Large intestine (tissue), 12 donors: ENCODE data around the gene BUB3. TPM values are rescaled to one million over a fixed set of nuclear protein-coding genes. Genes with fewer than 3 reads are reported as not detected.

Experiments used
- DNase-seq, 2 donors: peaks; one replicate each; pipeline versions ENCODE4 v3.0.0 to v3.0.0-alpha.2; 2013
- H3K27ac ChIP-seq: one replicate; pipeline ENCODE4 v1.5.1; 2013; ENCODE audit warnings: low read length
- H3K27me3 ChIP-seq: 2 replicates; pipeline ENCODE4 v1.6.1; 2013; ENCODE audit warnings: low read length; ENCODE audit not compliant: control insufficient read depth, insufficient read depth
- H3K36me3 ChIP-seq: 2 replicates; pipeline ENCODE4 v1.6.1; 2013; ENCODE audit warnings: low read length; ENCODE audit not compliant: control insufficient read depth, insufficient read depth
- H3K4me1 ChIP-seq: one replicate; pipeline ENCODE4 v1.6.1; 2013; ENCODE audit warnings: low read length; ENCODE audit not compliant: control insufficient read depth, insufficient read depth
- H3K4me3 ChIP-seq: one replicate; pipeline ENCODE4 v1.5.1; 2013; ENCODE audit warnings: low read length
- H3K9me3 ChIP-seq: one replicate; pipeline ENCODE4 v1.6.1; 2013; ENCODE audit warnings: mild to moderate bottlenecking, low read depth, low read length, moderate library complexity; ENCODE audit not compliant: control insufficient read depth
- WGBS: methylation state at CpG from one replicate; pipeline ENCODE4 v1.1.5; 2013; ENCODE audit warnings: low lambda C conversion rate; ENCODE audit not compliant: insufficient coverage; 5-methylcytosine and 5-hydroxymethylcytosine counted together
- long read RNA-seq, 11 donors: transcript quantifications; one replicate each; lab custom pipeline, GENCODE V29; 2026
- polyA plus RNA-seq: library from polyadenylated mRNA; unstranded; fragments of 120-200 nt; gene quantifications from one replicate; pipeline ENCODE4 v1.2.1, GENCODE V29; 2013

Gene BUB3
- 95.2 TPM for polyA plus RNA-seq
- long read RNA-seq, donor 1, full-length matches to known transcripts: 17 of 50 reads
- long read RNA-seq, donor 1, partial matches to known transcripts: 33 of 50 reads
- long read RNA-seq, donor 1, other reads (novel, unspliced or antisense): 0 of 50 reads
- long read RNA-seq, donor 2, full-length matches to known transcripts: 37 of 112 reads
- long read RNA-seq, donor 2, partial matches to known transcripts: 75 of 112 reads
- long read RNA-seq, donor 2, other reads (novel, unspliced or antisense): 0 of 112 reads
- long read RNA-seq, donor 3: 0 reads
- long read RNA-seq, donor 4, full-length matches to known transcripts: 3 of 3 reads
- long read RNA-seq, donor 4, partial matches to known transcripts: 0 of 3 reads
- long read RNA-seq, donor 4, other reads (novel, unspliced or antisense): 0 of 3 reads
- long read RNA-seq, donor 5, full-length matches to known transcripts: 18 of 32 reads
- long read RNA-seq, donor 5, partial matches to known transcripts: 14 of 32 reads
- long read RNA-seq, donor 5, other reads (novel, unspliced or antisense): 0 of 32 reads
- long read RNA-seq, donor 6, full-length matches to known transcripts: 33 of 53 reads
- long read RNA-seq, donor 6, partial matches to known transcripts: 20 of 53 reads
- long read RNA-seq, donor 6, other reads (novel, unspliced or antisense): 0 of 53 reads
- long read RNA-seq, donor 7, full-length matches to known transcripts: 16 of 53 reads
- long read RNA-seq, donor 7, partial matches to known transcripts: 37 of 53 reads
- long read RNA-seq, donor 7, other reads (novel, unspliced or antisense): 0 of 53 reads
- long read RNA-seq, donor 8, full-length matches to known transcripts: 40 of 71 reads
- long read RNA-seq, donor 8, partial matches to known transcripts: 31 of 71 reads
- long read RNA-seq, donor 8, other reads (novel, unspliced or antisense): 0 of 71 reads
- long read RNA-seq, donor 9, full-length matches to known transcripts: 27 of 40 reads
- long read RNA-seq, donor 9, partial matches to known transcripts: 13 of 40 reads
- long read RNA-seq, donor 9, other reads (novel, unspliced or antisense): 0 of 40 reads
- long read RNA-seq, donor 10, full-length matches to known transcripts: 26 of 26 reads
- long read RNA-seq, donor 10, partial matches to known transcripts: 0 of 26 reads
- long read RNA-seq, donor 10, other reads (novel, unspliced or antisense): 0 of 26 reads
- long read RNA-seq, donor 11, full-length matches to known transcripts: 12 of 58 reads
- long read RNA-seq, donor 11, partial matches to known transcripts: 46 of 58 reads
- long read RNA-seq, donor 11, other reads (novel, unspliced or antisense): 0 of 58 reads

DNA sequence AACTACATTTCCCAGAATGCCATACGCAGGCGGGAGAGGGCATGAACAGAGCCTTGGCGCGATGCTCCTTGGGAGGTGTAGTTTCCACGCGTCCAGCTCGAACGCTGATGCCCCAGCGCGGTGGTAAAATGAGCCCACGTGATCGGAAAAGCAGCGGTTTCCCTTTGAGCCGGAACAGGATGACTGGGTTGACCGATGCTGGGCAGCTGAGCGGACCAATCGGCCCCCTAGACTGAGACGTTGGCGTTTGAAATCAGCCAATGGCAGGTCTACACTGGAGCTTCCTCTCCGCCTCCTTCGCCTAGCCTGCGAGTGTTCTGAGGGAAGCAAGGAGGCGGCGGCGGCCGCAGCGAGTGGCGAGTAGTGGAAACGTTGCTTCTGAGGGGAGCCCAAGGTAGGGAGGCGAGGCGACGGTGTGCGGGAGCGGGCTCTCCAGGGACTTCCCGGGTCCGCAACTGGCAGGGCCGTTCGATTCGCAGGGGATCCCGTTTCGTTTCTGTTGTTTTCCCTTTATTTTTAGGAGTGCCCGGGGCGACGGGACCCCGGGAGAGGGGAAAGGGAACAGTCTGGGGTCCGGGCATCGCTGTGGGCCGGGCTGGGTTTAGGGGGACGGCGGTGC is at the start of gene BUB3:
TSS of gene BUB3 (plus strand) at position 311 of the 619 bp plus-strand sequence. CDS start 516 bp downstream, outside the sequence.
- Histone ChIP-seq H3K9me3 (peaks cover 9% of the 10 kb centered on the region), H3K27me3 (peaks cover 43% of the 10 kb centered on the region), H3K4me1 (peaks cover 13% of the 10 kb centered on the region), H3K36me3 (peaks cover 8% of the 10 kb centered on the region), H3K4me3 (peak within 1 kb of the TSS; percentile 97), H3K27ac (peak within 1 kb of the TSS; percentile 92)
- WGBS: no CpG with 5 or more reads among the region's 50 CpGs
- DNase-seq: peak; percentile 100

DNA sequence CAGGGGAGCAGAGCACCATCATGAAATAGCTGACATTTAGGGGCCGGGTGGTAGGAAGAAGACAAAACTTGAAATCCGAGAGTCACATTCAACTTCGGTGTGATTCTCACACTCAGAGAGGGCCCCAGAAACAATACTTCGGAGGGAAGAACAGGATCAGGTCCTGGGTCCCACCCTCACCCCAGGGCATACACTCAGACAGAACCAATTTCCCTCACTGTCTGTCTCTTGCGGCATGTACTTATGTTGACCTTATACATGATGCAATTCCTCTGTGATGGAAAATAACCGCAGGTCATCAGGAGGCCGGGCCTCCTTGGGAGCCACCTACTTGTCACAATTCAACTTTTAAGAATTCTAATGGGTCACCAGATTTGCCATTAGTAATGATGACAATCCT is 44.7 kb upstream of the BUB3 start:
- Histone ChIP-seq H3K9me3 (no peaks in the 10 kb centered on the region), H3K27ac (no peak overlapping the region), H3K4me1 (no peaks in the 10 kb centered on the region), H3K36me3 (no peaks in the 10 kb centered on the region), H3K4me3 (no peak overlapping the region), H3K27me3 (peaks cover 6% of the 10 kb centered on the region)
- WGBS: no CpG with 5 or more reads among the region's 7 CpGs
- DNase-seq: no peak

DNA sequence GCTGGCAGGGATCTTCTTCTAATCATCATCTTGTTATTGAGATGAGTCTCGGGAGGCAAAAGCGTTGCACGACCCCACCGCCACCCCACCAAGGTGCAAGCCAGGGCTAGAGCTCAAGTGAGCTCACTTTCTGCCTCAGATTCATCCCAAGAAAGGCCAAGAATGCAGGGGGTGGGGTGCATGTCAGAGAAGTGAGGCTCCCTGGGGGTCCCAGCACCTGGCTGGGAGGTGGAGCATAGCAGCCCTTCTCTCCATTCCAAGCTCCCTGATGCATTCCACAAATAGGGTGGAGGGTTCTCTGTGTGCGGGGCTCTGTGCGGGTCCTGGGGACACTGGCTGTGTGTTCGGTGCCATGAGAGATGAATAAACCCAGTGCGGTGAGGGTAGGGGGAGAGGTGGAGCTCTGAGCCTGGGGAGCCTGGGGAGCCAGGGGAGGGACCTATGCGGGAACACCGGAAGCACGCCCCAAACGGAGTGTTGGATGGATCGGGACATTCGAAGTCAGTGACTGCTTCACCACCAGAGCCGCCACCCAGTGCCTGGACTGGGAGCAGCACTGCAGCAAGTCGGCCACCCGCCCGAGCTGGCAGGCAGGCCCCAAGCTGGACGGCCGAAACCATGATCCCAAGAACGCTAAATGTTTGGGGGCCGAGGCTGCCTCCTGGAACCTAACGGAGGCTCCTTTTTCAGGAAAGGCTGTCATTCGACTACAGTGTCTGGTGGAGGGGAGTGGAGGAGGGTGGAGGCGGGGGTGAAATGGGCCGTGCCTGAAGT is 36.4 kb upstream of the BUB3 start:
- no peaks in the 10 kb centered on the region for H3K9me3 ChIP-seq
- H3K36me3 ChIP-seq: no peaks in the 10 kb centered on the region
- no CpG with 5 or more reads among the region's 26 CpGs for WGBS
- DNase-seq: no peak
- no peaks in the 10 kb centered on the region for H3K4me1 ChIP-seq
- H3K4me3 ChIP-seq: no peak overlapping the region
- no peak overlapping the region for H3K27ac ChIP-seq
- H3K27me3 ChIP-seq: peaks cover 40% of the 10 kb centered on the region

- Histone ChIP-seq H3K36me3 (no peaks in the 10 kb centered on the region), H3K9me3 (no peaks in the 10 kb centered on the region), H3K27ac (no peak overlapping the region), H3K27me3 (peaks cover 44% of the 10 kb centered on the region), H3K4me3 (no peak overlapping the region), H3K4me1 (no peaks in the 10 kb centered on the region)
- no peak for DNase-seq
- no CpG with 5 or more reads among the region's 8 CpGs for WGBS
These were observed 35.1 kb upstream of the BUB3 start for GRCh38 chr10:123119081-123119480.

- Histone ChIP-seq H3K4me3 (no peak overlapping the region), H3K36me3 (no peaks in the 10 kb centered on the region), H3K27me3 (peaks cover 69% of the 10 kb centered on the region), H3K27ac (no peak overlapping the region), H3K9me3 (no peaks in the 10 kb centered on the region), H3K4me1 (no peaks in the 10 kb centered on the region)
- WGBS: no CpG with 5 or more reads among the region's 5 CpGs
- DNase-seq: no peak
These were observed 28.0 kb upstream of the BUB3 start for GRCh38 chr10:123126246-123126645.

DNA sequence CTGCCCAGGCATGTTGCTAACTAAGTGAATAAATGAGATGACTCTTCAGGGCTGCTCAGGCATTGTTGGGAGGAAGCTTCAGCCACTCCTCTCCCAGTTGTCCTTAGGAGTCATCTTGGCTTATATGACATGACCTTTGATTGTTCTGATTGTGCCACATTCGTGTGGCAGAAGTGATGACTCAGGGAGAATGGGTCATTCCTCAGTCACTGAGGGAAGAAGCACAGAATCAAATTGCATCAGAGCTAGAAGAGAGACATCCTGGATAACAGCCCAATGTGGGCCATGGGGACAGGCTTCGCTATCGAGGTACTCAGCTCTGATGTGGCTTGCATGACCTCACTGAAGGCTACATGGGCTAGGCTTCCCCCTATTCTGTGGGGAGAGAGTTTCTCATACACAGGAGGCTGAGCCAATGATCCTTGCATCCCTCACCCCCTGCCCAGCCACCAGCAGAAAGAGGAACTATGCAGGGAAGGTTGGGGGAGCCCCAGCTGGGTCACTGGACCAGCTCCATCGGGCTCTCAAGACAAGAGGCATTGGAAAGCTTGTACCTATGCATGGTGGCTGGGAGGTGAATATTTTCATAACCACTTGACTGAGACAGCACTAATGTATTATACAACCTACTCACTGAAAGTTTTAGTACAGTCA is 24.5 kb upstream of the BUB3 start:
- Histone ChIP-seq H3K27ac (no peak overlapping the region), H3K36me3 (no peaks in the 10 kb centered on the region), H3K27me3 (peaks cover 88% of the 10 kb centered on the region), H3K9me3 (peaks cover 3% of the 10 kb centered on the region), H3K4me3 (no peak overlapping the region), H3K4me1 (no peaks in the 10 kb centered on the region)
- DNase-seq: no peak
- no CpG with 5 or more reads among the region's 4 CpGs for WGBS

DNA sequence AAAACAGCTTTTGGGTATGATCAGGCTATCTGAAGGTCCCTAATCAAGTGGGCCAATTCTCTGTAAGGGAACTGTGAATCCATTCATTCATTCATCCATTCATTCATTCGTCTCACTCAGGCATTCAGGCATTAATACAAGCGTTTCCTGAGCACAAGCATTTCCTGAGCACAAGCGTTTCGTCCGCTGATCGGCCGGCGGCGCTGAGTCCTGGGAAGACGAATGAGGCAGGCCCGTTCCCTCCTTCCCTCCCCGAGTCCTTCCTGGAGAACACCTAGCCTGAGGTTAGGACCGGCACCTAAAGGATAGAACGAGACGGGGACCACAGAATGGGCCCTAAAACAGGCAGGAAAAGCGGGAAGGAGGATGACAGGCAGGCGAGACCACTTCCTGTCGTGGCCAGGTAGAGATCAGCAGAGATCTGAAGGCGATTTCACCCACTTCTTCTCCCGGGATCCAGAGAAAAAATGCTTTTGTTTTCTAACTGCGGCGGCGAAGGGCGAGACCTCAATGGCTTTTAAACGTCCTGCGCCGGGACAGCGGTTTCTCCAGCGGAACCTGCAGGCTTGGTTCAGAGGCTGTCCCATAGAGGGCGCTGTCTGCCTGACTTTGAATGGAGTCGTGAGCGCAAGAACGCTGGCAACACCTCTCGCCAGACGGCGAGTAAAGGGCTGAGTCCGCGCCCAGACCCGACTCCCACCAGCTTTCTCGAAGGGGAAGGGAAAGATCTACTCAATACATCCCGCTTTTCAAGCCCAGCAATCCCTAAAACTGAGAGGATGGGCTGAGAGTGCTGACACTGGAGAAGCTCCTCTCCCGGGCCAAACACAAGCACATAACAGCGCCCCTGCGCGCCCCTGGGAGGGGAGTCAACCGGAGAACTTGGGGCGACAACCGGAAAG is 21.4 kb upstream of the BUB3 start:
- no peak overlapping the region for H3K4me3 ChIP-seq
- no CpG with 5 or more reads among the region's 48 CpGs for WGBS
- no peak overlapping the region for H3K27ac ChIP-seq
- peaks cover 96% of the 10 kb centered on the region for H3K27me3 ChIP-seq
- H3K4me1 ChIP-seq: peaks cover 3% of the 10 kb centered on the region
- H3K36me3 ChIP-seq: no peaks in the 10 kb centered on the region
- DNase-seq: peak; percentile 67
- H3K9me3 ChIP-seq: peaks cover 10% of the 10 kb centered on the region

- Histone ChIP-seq H3K9me3 (peaks cover 10% of the 10 kb centered on the region), H3K4me3 (no peak overlapping the region)
- WGBS: no CpG with 5 or more reads among the region's 40 CpGs
These were observed 20.5 kb upstream of the BUB3 start for GRCh38 chr10:123133541-123134342.

More at GRCh38 chr10:123133541-123134342, 20.5 kb upstream of the BUB3 start:
- Histone ChIP-seq H3K4me1 (peaks cover 3% of the 10 kb centered on the region), H3K36me3 (no peaks in the 10 kb centered on the region), H3K27me3 (peaks cover 97% of the 10 kb centered on the region), H3K27ac (no peak overlapping the region)
- no peak for DNase-seq
